IPS-18c (cell line): ENCODE data around the gene SULT1A2.
"Not testable (repeated sequence)": the region's sequence is repeated elsewhere in the genome, so short reads cannot be mapped to it uniquely, and the experiment has no call there.

Experiments
- H3K4me3 ChIP-seq: 2 replicates; pipeline ENCODE4 v1.7.0; 2013; ENCODE audit warnings: low read depth, mild to moderate bottlenecking, low read length, moderate library complexity; ENCODE audit not compliant: insufficient read depth
- H3K9me3 ChIP-seq: one replicate; pipeline ENCODE4 v1.6.1; 2013; ENCODE audit warnings: mild to moderate bottlenecking, low read length, moderate library complexity; ENCODE audit not compliant: control insufficient read depth, insufficient read depth

SULT1A2 gene

DNA sequence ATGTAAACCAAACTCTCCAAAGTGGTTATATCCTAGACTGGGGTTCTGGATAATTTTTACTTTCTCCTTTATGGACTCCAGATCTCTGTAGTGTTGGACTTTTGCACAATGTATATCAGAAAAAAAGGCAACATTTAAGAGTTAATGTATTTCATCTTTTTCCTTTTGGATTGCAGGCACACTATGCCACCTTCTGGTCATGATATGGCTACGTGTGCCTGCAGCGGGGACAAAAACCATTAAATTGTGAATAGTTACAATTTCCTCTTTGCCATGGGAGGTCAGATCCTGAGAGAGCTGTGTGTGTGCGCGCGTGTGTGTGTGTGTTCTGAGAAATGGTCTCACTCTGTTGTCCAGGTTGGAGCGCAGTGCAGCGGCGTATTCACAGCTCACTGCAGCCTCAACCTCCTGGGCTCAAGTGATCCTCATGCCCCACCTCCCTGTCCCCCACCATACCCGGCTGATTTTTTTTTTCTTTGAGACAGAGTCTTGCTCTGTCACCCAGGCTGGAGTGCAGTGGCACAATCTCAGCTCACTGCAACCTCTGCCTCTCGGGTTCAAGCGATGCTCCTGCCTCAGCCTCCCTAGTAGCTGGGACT lies 47.5 kb downstream of the SULT1A2 start:
- Histone ChIP-seq H3K9me3 (no peaks in the 10 kb centered on the region), H3K4me3 (no peak overlapping the region)

DNA sequence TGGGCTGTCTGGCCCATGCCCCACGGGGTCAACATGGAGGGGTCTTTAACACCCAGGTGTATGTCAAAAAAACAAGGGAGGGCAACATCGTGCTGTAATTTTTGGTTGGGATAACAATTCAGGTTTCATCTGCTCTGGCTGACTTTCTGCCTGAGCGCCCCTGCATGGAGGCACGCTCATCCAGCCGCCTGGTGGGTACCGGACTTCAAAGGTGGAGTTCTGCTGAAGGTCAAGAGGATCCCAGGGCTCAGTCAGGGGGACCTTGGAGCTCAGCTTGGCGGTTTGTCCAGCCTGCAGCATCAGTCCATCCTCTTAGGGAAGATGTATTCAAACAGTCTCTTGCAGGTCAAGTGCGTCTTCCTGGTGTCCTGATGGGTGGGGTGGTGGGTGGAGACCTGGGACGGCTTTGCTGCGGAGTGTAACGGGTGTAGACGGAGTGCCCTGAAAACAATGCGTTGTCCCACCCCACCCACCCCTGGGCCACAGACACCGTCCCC lies 48.5 kb downstream of the SULT1A2 start:
- H3K9me3 ChIP-seq = no peaks in the 10 kb centered on the region
- H3K4me3 ChIP-seq = no peak overlapping the region

- Histone ChIP-seq H3K9me3 (no peaks in the 10 kb centered on the region), H3K4me3 (no peak overlapping the region)
Observed at GRCh38 chr16:28546626-28547025, 50.2 kb downstream of the SULT1A2 start.

- H3K9me3 ChIP-seq, H3K4me3 ChIP-seq: not testable (repeated sequence)
Observed at GRCh38 chr16:28545964-28546363, 50.9 kb downstream of the SULT1A2 start.

DNA sequence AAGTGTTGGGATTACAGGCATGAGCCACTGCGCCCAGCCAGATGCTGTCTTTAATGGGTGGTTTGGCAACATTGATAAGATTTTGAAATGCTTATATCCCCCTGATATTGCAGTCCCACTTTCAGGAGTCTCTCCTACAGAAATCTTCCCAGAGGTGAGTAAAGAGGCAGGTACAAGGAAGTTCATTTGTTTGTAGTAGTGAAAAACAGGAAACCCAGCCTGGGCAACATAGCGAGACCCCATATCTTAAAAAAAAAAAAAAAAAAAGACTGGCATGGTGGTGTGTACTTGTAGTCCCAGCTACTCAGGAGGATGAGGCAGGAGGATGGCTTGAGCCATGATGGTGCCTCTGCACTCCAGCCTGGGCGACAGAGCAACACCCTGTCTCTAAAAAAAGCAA lies 51.9 kb downstream of the SULT1A2 start:
- no peaks in the 10 kb centered on the region for H3K9me3 ChIP-seq
- no peak overlapping the region for H3K4me3 ChIP-seq

- H3K9me3 ChIP-seq = no peaks in the 10 kb centered on the region
- no peak overlapping the region for H3K4me3 ChIP-seq
Observed at GRCh38 chr16:28543072-28543471, 53.8 kb downstream of the SULT1A2 start.

DNA sequence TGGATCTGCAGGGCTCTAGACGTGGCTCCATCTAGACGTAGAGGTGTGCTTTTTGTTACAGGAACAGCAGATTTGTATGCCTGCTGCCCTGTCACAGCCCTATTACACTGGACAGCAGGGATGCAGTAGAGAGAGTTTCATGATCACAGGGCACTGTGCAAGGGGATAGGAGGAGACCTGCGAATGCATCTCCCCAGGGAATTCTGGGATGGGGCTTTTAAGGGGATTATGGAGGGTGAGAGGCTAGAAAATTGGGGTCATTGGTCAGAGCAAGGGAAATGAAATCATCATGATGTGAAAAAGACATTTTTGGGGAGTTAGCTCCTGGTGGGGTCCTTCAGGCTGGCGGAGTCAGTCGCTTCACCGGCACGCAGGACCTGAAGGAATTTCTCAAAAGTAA lies 54.2 kb downstream of the SULT1A2 start:
- H3K9me3 ChIP-seq = no peaks in the 10 kb centered on the region
- H3K4me3 ChIP-seq = no peak overlapping the region
